AG08396 (cell line): ENCODE measurements around the gene DNASE1L1.

Experiments used
- DNase-seq: peaks from one replicate; pipeline ENCODE4 v3.0.0; 2012; ENCODE audit warnings: low spot score, mixed read lengths

Gene DNASE1L1

DNA sequence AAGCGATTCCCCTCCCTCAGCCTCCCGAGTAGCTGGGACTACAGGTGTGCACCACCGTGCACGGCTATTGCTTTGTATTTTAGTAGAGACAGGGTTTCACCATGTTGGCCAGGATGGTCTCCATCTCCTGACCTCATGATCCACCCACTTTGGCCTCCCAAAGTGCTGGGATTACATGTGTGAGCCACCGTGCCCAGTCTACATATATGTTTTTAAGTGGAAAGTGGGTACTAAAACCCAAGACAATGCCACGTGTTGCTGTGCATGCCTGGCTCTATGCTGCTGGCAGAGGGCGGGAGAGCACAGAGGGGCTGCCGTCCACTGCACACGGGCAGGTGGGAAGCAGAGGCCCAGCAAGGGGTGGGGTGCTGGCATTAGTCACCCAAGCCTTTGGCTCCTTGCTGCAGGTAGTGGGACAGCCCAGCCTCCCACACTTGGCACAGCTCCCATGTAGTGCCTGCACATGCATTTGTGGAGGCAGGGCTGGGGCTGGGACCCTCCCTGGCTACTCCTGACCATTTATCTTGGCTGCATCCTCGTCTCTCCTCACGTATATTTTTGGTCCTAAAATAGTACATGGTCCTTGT is 26.5 kb downstream of the DNASE1L1 start:
- no peak for DNase-seq

DNA sequence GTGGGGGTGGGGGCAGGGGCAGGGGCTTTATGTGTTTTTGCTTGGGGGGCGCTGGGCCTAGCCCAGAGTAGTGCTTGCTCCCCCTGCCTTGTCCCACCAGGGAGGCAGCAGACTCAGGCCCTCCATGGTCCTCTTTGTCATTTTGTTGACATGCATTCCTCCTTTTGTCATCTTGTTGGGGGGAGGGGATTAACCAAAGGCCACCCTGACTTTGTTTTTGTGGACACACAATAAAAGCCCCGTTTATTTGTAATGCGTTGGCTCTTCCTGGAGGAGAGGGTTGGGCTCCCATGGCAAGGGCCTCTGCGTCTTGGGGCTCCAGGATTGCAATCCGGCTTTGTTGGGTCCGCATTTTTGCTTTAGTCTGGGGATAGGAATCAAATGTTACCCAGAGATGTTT is 27.8 kb downstream of the DNASE1L1 start:
- DNase-seq = no peak

DNA sequence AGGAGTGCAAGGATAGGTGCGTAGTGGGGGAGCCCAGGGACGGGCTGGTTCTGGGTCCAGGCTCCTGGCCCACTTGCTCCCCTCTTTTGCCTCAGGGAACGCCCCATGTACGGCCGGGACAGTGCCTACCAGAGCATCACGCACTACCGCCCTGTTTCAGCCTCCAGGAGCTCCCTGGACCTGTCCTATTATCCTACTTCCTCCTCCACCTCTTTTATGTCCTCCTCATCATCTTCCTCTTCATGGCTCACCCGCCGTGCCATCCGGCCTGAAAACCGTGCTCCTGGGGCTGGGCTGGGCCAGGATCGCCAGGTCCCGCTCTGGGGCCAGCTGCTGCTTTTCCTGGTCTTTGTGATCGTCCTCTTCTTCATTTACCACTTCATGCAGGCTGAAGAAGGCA is 28.3 kb downstream of the DNASE1L1 start:
- DNase-seq = no peak

DNA sequence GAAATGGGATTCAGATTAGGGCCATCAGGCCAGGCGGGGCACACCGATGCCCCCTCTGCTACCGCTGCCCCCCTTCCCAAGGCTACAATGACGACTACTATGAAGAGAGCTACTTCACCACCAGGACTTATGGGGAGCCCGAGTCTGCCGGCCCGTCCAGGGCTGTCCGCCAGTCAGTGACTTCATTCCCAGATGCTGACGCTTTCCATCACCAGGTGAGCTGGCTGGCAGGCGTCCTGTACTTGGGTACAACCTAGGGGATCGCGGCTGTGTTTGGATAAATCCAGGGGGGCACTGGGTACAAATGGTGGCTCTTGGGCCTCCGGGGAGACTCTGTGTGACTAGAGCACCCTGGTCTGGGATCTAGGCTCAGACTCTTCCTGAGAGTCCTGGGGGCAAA is 28.9 kb downstream of the DNASE1L1 start:
- no peak for DNase-seq

DNA sequence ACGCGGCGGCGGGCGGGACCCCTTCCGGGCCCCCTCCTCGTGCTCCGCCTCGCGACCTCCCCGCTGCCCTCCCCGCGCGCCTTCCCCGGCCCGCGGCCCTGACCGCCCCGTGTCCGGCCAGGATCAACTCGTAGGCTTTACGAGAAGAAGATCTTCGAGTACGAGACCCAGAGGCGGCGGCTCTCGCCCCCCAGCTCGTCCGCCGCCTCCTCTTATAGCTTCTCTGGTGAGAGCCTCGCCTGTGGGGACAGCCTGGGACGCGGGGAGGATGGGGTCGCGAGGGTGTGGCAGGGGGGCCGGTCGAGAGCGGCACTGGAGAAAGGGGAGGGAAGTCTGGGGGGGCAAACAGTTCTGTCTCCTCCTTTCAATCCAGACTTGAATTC is 29.5 kb downstream of the DNASE1L1 start:
- no peak for DNase-seq

DNA sequence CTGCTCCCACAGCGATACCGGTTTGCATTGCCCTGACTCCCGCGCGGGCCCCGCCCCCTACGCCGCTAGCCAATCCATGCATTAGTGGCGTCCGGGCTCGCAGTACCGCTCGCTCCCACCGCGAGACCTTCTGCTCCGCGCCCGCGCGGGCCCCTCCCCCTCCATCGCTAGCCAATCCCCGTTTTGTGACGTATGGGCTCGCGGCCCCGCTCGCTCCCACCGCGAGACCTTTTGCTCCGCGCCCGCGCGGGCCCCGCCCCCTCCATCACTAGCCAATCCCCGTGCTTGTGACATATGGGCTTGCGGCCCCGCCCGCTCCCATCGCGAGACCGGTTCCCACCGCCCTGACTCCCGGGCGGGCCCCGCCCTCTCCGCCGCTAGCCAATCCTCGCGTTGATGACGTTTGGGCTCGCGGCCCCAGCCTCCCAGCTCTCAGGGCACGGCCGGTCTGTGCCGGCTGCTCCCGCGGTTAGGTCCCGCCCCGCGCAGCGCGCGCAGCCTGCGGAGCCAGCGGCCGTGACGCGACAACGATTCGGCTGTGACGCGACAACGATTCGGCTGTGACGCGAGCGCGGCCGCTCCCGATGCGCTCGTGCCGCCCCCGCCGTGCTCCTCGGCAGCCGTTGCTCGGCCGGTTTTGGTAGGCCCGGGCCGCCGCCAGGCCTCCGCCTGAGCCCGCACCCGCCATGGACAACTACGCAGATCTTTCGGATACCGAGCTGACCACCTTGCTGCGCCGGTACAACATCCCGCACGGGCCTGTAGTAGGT is 30.1 kb downstream of the DNASE1L1 start, which contains the start of gene EMD:
EMD (plus strand) TSS at position 497 of the 770 bp plus-strand sequence; CDS start at position 687, 190 bp downstream.
- DNase-seq = peak; percentile 91

DNA sequence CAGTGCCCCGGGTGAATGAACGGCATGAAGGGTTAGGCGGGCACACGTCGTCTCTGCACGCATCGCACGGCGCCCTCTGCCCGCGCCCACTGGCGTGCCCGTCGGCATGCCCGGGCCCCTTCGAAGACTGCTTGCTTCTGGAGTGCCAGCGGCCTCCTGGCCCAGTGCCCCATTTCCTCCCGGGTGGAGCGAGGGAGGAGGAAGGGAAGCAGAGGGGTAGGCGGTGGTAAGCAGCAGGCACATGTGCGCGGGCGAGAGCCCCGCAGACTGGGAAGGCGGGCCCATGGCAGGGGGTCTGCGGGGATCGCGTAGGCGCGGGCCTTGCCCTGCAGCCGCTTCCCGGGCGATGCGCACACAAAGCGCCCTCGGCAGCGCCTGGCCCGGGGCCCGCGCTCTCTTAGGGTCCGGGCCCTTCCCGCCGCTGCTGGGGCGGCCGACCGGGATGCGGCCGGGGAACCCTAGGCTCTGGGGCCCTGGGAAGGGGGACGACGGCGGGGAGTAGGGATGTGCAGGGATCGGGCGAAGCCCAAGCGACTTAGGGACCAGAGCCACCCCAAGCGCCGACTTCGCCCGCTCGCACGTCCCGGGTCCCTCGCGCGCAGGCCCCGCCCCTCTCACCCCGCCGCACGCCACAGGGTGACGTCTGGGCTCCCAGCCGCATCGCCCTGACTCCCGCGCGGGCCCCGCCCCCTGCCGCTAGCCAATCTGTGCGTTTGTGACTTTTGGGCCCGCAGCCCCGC is 30.8 kb downstream of the DNASE1L1 start:
- DNase-seq = no peak

DNA sequence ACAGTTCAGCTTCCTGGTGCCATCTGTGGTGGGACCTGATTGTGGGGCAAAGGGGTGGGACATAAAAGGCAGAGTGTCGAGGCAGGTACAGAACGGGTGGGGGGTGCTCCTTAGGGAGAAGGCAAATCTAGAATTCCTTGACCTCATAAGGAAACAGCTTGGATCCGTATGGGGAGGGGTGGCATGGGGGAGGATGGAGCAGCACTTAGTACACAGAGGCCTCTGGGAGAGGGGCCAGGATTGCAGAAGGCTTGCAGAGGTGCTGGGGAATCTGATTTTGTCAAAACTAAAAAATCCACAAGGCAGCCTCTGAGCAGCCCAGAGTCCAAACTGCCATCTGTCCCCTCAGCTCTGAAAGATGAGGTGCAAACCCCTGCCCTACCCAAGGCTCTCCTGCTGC is 32.3 kb downstream of the DNASE1L1 start:
- DNase-seq = no peak

DNA sequence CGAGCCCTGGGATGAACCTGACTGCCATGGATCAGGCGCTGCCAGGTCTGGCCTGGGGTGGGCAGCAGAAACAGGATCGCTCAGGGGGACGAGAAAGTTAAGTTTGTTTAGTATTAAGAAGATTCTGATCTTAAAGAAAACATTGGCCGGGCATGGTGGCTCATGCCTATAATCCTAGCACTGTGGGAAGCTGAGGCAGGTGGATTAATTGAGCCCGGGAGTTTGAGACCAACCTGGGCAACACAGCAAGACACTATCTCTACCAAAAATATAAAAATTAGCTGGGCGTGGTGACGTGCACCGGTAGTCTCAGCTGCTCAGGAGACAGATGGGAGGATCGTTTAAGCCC is 33.9 kb downstream of the DNASE1L1 start:
- DNase-seq = no peak

DNA sequence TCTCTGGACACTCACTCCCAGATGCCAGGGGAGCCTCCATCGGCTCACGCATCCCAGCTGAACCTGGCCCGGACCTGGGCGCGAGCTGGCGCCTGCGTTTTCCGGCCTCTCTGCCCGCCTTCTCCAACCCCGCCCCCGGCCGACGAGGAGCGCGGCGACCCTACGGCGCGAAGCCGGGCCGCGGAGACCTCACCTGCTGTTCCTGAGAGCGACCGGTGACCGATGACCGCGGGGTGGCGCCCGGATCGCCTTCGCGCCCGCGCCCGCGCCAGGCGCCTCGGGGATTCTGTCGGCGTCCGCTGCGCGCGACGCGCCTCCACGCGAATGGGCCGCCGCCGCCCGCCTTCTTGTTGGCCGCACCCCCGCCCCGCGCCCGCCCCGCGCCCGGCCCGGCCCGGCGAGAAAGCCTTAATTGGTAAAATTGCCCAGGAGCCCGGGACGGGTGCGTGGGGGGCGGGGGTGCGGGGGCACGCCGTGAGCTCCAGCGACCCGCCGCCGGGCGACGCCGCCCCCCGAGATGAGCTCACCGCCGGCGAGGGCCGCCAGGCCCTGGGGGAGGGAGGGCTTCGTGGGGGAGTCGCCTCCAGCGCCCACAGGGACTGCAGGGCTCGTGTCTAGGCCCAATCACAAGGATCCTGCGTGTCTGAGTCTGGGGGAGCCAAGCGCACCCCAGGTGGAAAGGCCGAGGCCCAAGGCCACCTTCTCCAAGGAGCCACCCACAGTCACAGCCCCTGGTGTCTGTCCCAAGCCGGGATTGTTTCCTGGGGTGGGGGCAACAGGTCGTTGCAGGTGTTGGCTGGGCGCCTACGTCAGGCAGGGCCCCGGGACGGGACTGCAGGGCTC is 34.5 kb downstream of the DNASE1L1 start, which contains the start of gene FLNA:
FLNA (minus strand) TSS at position 322 of the 843 bp plus-strand sequence. CDS start 3,389 bp downstream, outside the sequence.
- no peak for DNase-seq

DNA sequence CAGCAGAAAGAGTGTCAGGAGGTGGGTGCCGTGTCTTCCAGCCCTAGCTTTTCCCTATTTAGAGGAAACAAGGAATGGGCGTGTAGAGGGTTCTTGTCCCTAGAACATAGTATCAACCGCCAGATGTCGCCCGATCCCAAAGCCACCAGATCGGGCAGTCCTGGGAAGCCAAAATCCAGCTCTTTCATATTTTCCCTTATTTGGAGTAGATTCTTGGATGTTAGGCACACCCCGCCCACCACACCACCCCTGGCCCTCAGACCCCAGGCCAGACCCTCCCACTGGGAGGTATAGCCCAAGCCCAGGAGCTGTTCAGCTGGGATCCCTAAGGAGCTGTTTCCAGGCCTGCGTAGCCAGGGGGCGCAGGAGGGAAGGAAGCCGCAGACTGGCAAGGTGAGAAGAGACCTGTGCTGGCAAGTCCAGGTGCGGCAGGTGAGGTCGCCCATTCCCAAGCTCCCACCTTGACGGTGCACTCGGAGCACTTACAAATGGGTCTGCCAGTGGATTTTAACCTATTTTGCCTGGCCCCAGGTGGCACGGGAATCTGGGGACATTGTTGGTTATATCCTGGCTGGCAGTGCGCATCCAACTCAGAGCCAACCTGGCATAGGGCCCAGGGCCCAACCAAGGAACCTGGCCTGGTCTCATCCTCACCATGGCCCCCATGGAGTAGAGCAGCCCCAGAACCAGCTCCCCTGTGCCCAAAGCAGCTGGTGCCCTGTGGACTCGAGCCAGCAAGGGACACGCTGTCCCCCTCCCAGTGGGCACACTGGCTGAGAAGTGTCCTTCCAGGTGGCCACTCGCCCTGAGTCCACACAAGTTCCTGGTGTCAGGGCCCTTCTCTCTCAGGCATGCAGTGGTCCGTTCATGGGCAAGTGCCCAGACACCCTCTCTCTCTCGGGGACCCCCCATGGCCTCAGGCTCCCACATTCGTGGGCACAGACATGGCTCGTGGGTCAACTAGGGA is 35.4 kb downstream of the DNASE1L1 start:
- DNase-seq = peak; percentile 68

DNA sequence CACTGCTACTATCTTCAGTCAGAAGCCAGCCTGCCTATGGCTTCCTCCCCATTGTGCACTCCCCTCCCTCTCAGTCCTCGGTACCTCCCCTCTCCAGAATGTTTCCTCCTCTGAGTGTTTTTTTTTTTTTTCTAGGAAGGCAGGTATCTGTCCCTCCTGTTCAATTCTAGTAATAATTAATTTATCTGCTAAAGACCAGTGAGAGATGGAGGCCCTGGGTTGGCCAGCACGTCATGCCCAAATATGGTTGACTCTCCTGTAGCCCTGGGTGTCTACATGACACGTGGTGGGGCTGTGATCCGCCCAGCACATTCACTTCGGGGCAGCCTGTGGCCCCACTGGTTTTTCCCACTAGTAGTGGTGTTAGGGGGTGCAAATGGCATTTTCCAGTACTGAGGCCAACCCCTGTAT is 36.4 kb downstream of the DNASE1L1 start:
- DNase-seq = peak; percentile 65

DNA sequence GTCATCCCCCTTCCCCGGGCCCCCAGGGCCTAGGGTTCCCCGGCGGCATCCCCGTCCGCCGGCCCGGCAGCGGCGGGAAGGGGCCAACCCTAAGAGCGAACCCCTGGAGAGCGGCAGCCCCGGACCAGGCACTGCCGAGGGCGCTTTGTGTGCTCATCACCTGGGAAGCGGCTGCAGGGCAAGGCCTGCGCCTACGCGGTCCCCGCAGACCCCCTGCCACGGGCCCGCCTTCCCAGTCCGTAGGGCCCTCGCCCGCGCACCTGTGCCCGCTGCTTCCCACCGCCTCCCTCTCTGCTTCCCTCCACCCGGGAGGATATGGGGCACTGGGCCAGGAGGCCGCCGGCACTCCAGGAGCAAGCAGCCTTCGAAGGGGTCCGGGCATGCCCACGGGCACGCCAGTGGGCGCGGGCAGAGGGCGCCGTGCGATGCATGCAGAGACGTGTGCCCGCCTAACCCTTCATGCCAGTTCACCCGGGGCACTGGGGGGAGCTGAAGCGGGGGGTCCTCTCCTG is 37.2 kb downstream of the DNASE1L1 start:
- DNase-seq = no peak

DNA sequence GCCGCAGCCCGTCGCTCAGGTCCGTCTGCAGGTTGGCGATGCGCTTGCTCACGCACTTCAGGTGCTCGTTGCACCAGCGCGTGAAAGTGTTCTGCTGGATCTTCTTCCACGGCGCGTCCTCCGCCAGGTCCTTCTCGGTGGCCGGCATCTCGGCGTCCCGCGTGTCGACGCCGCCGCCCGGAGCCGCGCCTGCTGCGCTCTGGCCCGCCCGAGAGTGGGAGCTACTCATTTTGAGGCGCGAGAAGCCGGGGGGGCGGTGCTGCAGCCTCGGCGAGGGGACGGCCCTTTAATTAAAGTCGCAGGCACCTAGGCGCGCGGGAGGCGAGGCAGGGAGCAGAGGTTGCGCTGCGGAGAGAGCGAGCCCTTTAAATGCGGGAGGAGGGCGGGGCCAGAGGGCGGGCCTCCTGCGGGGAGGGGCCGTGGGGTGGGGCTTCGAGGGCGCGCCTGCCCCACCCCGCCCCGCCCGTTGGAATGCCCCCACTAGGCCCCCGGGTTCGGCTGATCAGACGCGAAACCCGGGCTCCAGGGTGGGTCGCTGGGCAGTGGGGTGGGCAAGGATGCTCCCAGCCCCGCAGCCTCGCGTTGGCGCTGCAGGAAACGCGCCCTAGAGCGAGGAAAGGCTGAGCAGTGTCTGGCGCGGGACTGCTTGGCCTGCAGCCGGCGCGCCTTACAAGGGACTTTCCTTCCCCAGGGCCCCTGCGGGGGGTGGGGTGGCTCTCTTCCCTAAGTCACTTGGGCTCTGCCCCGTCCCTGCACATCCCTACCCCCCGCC is 37.9 kb downstream of the DNASE1L1 start:
- peak; percentile 82 for DNase-seq

DNA sequence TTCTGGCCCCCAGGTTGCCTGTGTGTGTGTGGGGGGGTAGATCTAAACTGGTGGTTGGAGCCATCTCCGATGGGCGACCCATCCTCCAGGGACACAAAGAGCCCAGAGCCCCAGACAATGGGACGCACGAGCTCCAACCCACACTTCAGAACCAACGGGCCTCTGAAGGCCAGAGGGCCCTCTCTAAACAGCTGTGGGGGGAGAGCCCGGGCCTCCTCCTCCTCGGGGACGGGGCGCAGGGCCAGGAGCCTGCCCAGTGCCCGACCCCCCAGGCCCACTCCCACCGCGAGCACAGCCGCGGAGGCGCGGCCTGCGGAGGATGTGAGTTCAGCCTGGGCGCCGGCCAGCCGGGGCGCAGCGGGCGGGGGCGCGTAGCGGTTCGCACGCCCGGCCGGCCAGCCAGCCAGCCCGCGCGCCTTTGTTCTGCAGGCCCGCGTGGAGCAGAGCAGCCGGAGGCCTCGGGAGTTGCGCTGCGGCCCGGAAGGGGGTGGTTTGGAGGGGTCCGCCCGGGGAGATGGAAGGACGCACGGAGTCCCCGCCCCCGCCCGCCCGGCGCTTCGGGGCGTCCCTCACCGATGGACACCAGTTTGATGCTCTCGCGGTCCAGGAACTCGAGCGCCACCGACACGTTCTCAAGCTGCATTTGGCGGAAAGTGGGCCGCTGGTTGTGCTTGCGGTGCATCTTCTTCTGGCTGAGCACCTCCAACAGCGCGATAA is 38.6 kb downstream of the DNASE1L1 start:
- no peak for DNase-seq

DNA sequence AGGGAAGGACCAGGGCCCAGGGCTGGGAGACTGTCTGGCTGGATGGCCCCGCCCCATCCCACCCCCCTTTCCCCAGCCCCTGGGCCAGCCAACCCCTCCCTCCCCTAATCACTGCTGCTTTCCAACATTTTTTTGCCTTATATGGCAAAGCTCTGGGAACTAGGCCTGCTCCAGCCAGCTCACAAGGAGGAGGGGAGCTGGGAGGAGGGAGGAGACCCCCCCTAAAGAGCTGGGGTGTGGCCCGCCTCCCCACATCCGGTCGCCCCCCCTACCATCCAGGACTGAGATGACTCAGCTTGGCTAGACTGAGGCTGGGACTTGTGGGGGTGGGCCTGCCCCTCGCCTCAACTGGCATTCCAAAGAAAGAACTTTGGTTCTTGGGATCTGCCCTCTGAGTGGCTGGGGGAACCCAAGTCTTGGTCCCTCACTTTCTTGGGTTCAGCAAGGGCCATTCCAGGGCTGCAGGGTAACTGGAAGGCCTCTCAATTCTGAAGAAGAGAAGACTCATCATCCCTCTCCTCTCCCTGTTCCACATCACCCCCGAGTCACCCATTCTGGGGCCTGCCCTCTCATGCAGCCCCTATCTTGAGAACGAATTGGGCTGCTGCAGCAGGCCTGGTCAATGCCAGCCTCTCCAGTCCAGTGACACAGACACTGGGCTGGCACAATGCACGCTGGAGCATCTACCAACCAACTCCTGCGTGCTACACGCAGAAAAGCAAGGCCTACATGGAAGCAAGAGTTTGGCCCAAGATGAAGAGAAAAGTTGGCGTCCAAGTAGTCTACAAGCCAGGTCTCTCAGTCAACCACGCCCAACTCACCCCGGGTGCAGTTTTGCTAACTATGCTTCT is 39.4 kb downstream of the DNASE1L1 start:
- peak; percentile 81 for DNase-seq

DNA sequence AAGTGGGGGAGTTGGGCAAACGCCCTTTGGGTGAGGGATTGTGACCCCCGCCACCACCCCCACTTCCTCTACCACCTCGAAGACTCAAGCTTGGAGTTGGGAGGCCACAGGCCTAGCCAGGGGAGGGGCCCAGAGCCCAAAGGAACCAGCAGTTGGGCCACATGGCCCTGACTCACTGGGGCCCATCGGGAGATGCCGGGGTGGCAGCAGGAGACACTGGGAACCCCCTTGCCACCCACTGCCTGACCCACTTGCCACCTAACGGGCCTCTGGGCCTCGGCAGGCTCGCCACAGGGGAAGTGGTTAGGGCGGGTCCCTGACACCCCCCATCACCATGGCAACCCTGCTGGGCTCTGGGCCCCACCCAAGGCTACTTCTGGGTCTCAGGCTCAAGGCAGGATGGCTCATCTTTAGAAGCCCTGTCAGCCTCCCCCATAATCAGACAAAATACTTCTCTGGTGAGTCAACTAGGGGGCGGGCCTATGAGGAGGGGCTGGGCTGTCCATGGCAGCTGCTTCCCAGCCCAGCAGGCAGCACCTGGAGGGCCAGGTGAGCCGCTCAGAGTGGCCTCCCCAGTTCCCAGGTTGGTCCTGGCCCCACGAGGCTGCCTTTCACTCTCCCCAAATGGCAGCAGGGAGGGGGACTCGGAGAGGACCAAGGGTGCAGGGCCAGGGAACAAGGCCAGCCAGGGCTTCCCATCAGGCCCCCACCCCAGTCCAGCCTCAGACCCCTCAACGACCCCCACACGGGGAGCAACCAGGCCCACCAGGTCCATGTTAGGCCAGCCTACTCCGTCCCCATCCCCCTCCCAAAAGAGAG is 40.2 kb downstream of the DNASE1L1 start:
- peak; percentile 83 for DNase-seq
